ENCODE measurements around the gene RFX2. TPM values are rescaled to one million over a fixed set of nuclear protein-coding genes. Genes with fewer than 3 reads are reported as not detected.

The RFX2 gene
- total RNA-seq, 6 experiments from 2014 or later = 6.3 to 9.5 (median 6.9) TPM

DNA sequence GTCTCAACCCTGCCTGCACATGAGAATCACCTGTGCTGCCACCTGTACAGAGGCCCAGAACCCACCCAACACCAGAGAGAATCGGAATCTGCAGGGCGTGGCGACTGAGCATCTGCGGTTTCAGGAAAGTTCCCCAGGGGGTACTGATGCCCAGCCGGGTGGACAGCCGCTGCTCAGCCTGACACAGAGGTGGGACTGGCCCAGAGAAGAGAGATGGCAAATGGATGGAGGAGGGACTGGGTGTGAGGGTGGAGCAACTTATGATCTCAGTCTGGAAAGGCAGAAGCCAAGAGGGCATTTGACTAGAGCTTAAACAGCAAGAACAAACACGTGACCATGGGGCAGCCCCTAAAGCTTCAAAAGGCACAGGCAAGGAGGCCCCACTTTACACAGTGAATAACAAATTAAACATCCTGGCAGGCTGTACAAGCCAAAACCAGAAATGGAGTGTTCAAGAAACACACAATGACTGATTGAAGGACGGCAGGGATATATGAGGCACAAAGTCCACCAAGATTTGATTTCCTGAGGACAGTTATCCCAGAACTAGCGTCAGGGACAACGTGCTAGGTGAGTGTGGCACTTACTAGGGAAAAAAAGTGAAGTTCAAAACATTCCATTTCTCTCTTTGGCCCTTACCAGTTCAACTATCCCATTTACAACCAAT, 135.4 kb downstream of the RFX2 start:
- Mint-ChIP-seq H3K4me1 (ENCODE audit: low read depth) (peaks cover 41% of the 10 kb centered on the region), H3K27ac (peak overlapping the region; percentile 66), H3K36me3 (ENCODE audit: low read depth) (peaks cover 26% of the 10 kb centered on the region), H3K9me3 (no peaks in the 10 kb centered on the region), H3K4me3 (peak overlapping the region; percentile 32; the same call in 1 of the 2 replicates), H3K27me3 (ENCODE audit: insufficient read depth) (no peaks in the 10 kb centered on the region; the same call in 1 of the 2 replicates)
- TF ChIP-seq, protein P1, sequence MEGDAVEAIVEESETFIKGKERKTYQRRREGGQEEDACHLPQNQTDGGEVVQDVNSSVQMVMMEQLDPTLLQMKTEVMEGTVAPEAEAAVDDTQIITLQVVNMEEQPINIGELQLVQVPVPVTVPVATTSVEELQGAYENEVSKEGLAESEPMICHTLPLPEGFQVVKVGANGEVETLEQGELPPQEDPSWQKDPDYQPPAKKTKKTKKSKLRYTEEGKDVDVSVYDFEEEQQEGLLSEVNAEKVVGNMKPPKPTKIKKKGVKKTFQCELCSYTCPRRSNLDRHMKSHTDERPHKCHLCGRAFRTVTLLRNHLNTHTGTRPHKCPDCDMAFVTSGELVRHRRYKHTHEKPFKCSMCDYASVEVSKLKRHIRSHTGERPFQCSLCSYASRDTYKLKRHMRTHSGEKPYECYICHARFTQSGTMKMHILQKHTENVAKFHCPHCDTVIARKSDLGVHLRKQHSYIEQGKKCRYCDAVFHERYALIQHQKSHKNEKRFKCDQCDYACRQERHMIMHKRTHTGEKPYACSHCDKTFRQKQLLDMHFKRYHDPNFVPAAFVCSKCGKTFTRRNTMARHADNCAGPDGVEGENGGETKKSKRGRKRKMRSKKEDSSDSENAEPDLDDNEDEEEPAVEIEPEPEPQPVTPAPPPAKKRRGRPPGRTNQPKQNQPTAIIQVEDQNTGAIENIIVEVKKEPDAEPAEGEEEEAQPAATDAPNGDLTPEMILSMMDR (IDR thresholded peaks at IDR 0.05) = no peak
- no peak for DNase-seq

DNA sequence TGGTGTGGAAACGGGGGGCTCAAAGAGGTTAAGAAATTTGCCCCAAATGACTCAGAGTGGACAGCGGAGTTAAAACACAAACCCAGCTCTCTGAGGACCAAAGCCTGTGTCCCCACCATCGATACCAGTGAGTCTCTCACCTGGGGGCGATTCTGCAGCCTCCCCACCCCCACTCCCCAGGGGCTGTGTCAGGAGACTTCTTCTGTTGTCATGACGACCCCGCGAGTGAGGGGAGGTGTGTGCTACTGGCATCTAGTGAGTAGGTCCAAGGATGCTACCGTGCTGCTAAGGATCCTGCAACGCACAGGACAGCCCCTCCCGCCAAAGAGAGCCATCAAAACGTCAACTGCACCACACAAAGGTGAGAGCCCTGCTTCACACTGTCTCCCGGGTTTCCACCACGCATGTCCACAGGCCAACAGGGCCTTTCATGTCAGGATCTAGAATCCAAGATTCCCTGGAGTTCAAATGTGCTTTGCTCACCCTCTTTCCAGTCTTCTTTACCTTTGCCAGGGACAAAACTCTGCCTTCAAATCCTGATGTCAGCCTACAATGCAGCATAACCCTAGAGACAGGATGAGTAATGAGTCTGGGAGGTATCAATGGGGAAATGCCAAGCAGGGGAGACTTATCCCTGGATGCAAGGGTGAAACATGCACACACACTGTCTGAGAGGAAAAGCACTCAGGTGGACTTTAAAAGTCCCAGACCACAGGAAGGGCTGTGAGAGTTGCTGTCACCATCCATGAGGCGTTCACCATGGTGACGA, 136.2 kb downstream of the RFX2 start:
- Mint-ChIP-seq H3K27ac (peak overlapping the region; percentile 66), H3K4me3 (0 out of 2 replicates have a peak overlapping the region, but pooled peaks have one; percentile 32), H3K4me1 (ENCODE audit: low read depth) (peaks cover 35% of the 10 kb centered on the region), H3K9me3 (no peaks in the 10 kb centered on the region), H3K36me3 (ENCODE audit: low read depth) (peaks cover 26% of the 10 kb centered on the region), H3K27me3 (ENCODE audit: insufficient read depth) (no peaks in the 10 kb centered on the region; the same call in 1 of the 2 replicates)
- TF ChIP-seq, protein P1 (IDR thresholded peaks at IDR 0.05) = no peak
- DNase-seq = no peak

DNA sequence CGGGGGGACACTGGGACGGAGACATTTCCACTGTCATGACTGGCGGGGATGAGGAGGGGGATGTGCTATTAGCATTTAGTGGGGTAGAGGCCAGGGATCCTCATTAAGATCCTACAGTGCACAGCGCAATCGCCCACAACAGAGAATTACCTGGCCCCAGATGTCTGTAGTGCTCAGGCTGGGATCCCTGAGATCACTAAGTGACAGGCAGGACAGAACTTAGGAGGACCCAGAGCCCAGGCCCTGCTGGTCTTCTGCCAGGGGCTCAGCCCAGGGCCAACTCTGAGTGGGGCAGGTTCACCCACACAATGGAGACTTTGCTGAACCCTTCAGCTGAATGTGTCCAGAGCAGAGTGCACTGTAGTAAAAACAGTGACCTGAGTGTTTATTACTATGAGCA, 136.9 kb downstream of the RFX2 start:
- Mint-ChIP-seq H3K27ac (no peak overlapping the region), H3K4me3 (no peak overlapping the region), H3K9me3 (no peaks in the 10 kb centered on the region), H3K4me1 (ENCODE audit: low read depth) (peaks cover 39% of the 10 kb centered on the region), H3K36me3 (ENCODE audit: low read depth) (peaks cover 26% of the 10 kb centered on the region), H3K27me3 (ENCODE audit: insufficient read depth) (no peaks in the 10 kb centered on the region; the same call in 1 of the 2 replicates)
- TF ChIP-seq, protein P1 (IDR thresholded peaks at IDR 0.05) = no peak
- no peak for DNase-seq

DNA sequence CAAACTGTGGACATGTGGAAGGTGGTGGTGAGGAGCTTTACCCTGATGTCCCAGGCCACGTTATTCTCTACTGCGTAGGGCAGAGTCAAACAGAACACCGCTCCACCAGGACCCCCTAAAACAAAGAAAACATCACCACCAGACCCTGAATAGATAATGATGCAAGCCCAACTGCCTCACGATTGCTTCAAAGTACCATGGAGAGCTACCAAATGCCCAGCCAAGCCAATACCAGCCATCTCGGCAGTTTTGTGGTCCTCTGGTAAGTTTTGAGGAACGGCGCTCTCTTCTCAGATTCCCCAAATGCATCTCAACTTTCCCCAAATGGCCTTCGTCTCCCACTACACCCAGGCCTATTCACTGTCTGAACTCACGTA, 138.0 kb downstream of the RFX2 start:
- TF ChIP-seq, protein P1 (IDR thresholded peaks at IDR 0.05) = no peak
- H3K27ac Mint-ChIP-seq = no peak overlapping the region
- H3K4me3 Mint-ChIP-seq = no peak overlapping the region
- H3K27me3 Mint-ChIP-seq (ENCODE audit: insufficient read depth) = no peaks in the 10 kb centered on the region; the same call in 1 of the 2 replicates
- peaks cover 26% of the 10 kb centered on the region for H3K36me3 Mint-ChIP-seq (ENCODE audit: low read depth)
- H3K4me1 Mint-ChIP-seq (ENCODE audit: low read depth) = peaks cover 46% of the 10 kb centered on the region
- DNase-seq = no peak
- H3K9me3 Mint-ChIP-seq = no peaks in the 10 kb centered on the region

DNA sequence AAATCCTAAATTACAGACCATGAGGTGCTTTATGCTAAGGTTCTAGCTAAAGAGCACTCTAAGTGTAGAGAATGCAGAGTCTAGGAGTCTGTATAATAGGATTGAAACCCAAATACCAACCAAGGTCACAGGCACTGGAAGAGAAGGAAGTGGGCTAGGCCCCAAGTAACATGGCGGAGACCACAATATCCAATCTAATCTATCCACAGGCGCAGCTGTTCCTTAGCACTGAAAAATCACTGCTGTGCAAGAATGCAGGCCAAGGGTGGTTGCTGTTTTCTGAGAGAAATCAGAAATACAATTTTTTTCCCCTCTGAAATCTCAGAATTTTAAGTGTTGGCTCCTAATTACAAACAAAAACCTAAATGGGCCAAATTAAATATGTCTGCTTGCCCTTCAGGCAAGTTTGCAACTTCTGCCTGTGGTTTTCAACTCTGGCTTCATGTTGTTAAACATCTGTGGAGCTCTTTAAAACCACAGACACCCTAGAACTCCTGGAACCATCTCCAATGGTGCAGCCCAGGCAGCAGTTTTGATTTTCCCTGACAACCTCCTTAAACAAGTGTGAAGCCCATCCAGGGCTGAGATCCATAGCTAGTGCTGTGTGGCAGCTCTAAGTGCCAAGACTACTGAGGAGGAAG, 138.5 kb downstream of the RFX2 start:
- H3K4me1 Mint-ChIP-seq (ENCODE audit: low read depth) = peaks cover 47% of the 10 kb centered on the region
- H3K4me3 Mint-ChIP-seq = no peak overlapping the region
- H3K27me3 Mint-ChIP-seq (ENCODE audit: insufficient read depth) = no peaks in the 10 kb centered on the region; the same call in 1 of the 2 replicates
- no peaks in the 10 kb centered on the region for H3K9me3 Mint-ChIP-seq
- no peak overlapping the region for H3K27ac Mint-ChIP-seq
- H3K36me3 Mint-ChIP-seq (ENCODE audit: low read depth) = peaks cover 21% of the 10 kb centered on the region
- TF ChIP-seq, protein P1 (IDR thresholded peaks at IDR 0.05) = no peak
- DNase-seq = no peak

All from HFFc6 (cell line).